Activated naive CD4-positive, alpha-beta T cell treated with anti-CD3 and anti-CD28 coated beads, Interleukin-2, amount 10 ng/mL, durations not matched to agents 5 hours and 36 hours (primary cell): ENCODE measurements around the gene CCDC61. TPM values are rescaled to one million over a fixed set of nuclear protein-coding genes. Genes with fewer than 3 reads are reported as not detected.

ENCODE experiments used
- microRNA-seq: library from miRNA; unstranded; fragments of <30 nt; microRNA quantifications from one replicate; pipeline ENCODE4 v1.2.0, GENCODE V29; 2022; ENCODE audit warnings: borderline microRNAs expressed, borderline replicate concordance
- total RNA-seq, 2 experiments: library from RNA; stranded (reverse); gene quantifications; one replicate each; pipeline ENCODE4 v1.2.3, GENCODE V29; 2021

CCDC61 gene, protein sequence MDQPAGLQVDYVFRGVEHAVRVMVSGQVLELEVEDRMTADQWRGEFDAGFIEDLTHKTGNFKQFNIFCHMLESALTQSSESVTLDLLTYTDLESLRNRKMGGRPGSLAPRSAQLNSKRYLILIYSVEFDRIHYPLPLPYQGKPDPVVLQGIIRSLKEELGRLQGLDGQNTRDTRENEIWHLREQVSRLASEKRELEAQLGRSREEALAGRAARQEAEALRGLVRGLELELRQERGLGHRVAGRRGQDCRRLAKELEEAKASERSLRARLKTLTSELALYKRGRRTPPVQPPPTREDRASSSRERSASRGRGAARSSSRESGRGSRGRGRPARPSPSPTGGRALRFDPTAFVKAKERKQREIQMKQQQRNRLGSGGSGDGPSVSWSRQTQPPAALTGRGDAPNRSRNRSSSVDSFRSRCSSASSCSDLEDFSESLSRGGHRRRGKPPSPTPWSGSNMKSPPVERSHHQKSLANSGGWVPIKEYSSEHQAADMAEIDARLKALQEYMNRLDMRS
- total RNA-seq = 10 to 100 TPM; 26.9 to 27.9 TPM

DNA sequence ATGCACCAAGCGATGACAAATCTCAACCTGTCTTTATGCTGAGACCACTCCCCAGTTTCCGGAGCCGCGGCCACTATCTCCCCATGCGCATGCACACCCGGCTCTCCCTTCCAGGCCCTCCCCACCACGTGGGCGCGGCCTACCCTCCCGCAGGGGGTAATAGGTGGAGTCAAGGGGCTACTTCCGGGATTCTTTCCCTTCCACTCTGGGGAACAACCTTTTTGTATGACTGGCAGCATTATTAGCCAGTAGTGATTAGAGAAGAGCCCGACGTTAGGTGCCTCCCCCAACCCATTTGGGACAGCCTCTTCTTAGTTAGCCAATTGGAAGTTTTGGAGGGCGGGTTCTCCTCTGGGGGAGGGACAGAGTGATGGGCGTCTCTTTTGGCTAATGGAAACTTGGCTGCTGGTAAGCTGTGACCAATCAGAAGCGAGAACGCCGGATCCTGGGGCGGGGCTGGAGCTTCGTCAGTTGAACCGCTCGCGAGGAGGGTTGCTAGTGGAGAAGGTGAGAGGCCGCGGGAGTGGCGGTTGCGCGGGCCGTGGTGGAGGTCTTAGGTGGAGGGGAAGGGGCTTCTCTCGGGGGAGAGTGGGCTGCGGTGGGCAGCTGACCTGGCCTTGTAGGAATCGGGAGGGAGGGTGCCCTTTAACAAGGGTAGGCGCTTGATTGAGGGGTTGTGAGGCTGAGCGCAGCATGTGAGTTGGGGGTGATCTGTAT, at the start of gene CCDC61:
TSS of gene CCDC61 (plus strand) at position 470 of the 717 bp plus-strand sequence. CDS start 7,552 bp downstream, outside the sequence.

DNA sequence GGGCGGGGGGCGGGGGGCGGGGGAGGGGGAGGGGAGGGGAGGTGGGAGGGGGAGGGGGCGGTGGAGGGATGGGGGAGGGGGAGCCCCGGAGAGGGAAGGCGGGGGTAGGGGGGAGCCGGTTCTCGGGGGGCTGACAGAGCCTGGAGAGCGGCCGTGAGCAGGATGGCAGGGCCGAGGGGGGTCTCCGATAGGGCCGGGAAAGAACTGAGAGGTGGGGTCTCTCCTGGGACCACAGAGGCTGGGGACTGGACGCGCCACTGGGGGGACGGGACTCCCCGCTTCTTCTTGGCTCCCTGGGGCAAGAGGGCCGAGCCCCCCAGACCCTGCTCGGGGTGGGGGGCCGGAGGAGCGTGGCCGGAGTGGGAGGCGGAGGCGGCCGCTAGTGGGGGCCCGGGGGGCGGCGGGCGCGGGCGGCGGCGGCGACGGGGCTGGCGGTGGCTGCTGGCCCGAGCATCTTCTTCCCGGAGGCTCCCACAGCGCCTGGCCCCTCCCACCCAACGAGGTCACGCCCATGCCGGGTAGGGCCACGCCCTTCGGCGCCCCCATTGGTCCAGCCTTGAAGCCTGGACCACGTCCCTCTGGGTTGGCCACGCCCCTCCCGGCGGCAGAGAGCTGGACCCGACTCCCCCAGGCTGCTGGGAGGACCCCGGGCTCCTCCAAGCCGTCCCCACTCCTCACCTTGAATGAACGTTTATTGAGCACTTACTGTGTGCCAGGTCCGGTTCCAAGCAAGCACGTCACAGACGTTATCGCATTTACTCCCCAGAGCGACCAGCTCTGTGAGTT, 21.5 kb upstream of the CCDC61 start, which contains the start of gene NOVA2:
TSS of gene NOVA2 (minus strand) at position 313 of the 786 bp plus-strand sequence. CDS start 514 bp downstream, outside the sequence.

GRCh38 chr19:46022431-46023310, 27.4 kb downstream of the CCDC61 start, which contains the start of gene PGLYRP1:
Gene PGLYRP1, minus strand, starts transcription at chr19:46023053. Its CDS starts 32 bp downstream, at chr19:46023021.

DNA sequence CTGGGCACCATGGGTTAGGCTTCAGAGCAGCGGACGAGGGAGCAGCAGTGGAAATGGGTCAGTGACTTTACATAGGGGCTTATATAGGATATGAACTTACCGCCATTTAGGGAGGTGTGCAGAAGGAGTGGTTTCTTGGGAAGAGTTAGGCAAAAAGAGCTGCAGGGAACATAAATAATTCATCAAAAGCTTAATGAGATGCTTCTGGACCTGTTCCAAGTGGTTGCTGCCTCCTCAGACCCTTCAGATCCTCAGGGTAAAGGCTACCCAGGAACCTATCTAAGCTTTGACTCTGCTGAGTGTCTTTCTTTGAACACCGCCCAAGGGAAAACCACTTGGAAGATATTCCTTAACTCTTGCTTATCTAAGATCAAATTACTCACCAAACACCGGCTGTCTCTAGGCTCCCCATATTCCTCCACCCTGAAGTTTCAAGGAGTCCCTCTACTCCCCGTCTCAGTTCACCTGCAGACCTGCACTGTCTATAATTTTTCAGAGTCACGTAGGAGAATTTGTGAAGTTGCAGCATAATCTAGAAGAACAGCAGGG, 45.8 kb downstream of the CCDC61 start, which contains the start of gene IGFL4:
TSS of gene IGFL4 (minus strand) at position 51 of the 549 bp plus-strand sequence. CDS start at position 11, 40 bp downstream.

Small RNA genes lying within 50 kb of the gene (microRNA-seq; reads per million reads assigned to microRNA genes)
- 154 reads per million, percentile 75 among the genes with 10 or more reads in this experiment for gene MIR769

Other genes with a start within 250 kb of the CCDC61 start
- 1 to 10 TPM; 1.0 to 1.2 TPM for gene SIX5, start 226.2 kb upstream of the CCDC61 start, total RNA-seq
- gene DMPK, start 213.0 kb upstream of the CCDC61 start, total RNA-seq = 10 to 100 TPM; 24.8 to 27.0 TPM
- gene DMWD, start 202.6 kb upstream of the CCDC61 start, total RNA-seq = 10 to 100 TPM; 46.7 to 47.1 TPM
- under 1 TPM; 0.28 to 0.34 TPM for gene RSPH6A, start 180.2 kb upstream of the CCDC61 start, total RNA-seq
- 10 to 100 TPM; 78.7 to 83.3 TPM for gene SYMPK, start 132.3 kb upstream of the CCDC61 start, total RNA-seq
- gene FOXA3, start 131.1 kb upstream of the CCDC61 start, total RNA-seq = not detected
- 10 to 100 TPM; 20.2 to 20.8 TPM for gene IRF2BP1, start 109.3 kb upstream of the CCDC61 start, total RNA-seq
- 10 to 100 TPM; 10.1 to 10.8 TPM for gene MYPOP, start 92.9 kb upstream of the CCDC61 start, total RNA-seq
- gene NANOS2, start 80.7 kb upstream of the CCDC61 start, total RNA-seq = not detected
- gene NOVA2, start 21.6 kb upstream of the CCDC61 start, total RNA-seq = under 1 TPM; 0.17 to 0.18 TPM
- not detected for gene PGLYRP1, start 27.6 kb downstream of the CCDC61 start, total RNA-seq
- gene IGFL4, start 45.5 kb downstream of the CCDC61 start, total RNA-seq = not detected
- gene IGFL3, start 129.2 kb downstream of the CCDC61 start, total RNA-seq = not detected
- gene IGFL2, start 152.8 kb downstream of the CCDC61 start, total RNA-seq = not detected
- not detected for gene IGFL1, start 234.3 kb downstream of the CCDC61 start, total RNA-seq